ENCODE results near the gene KSR1.

KSR1 gene

DNA sequence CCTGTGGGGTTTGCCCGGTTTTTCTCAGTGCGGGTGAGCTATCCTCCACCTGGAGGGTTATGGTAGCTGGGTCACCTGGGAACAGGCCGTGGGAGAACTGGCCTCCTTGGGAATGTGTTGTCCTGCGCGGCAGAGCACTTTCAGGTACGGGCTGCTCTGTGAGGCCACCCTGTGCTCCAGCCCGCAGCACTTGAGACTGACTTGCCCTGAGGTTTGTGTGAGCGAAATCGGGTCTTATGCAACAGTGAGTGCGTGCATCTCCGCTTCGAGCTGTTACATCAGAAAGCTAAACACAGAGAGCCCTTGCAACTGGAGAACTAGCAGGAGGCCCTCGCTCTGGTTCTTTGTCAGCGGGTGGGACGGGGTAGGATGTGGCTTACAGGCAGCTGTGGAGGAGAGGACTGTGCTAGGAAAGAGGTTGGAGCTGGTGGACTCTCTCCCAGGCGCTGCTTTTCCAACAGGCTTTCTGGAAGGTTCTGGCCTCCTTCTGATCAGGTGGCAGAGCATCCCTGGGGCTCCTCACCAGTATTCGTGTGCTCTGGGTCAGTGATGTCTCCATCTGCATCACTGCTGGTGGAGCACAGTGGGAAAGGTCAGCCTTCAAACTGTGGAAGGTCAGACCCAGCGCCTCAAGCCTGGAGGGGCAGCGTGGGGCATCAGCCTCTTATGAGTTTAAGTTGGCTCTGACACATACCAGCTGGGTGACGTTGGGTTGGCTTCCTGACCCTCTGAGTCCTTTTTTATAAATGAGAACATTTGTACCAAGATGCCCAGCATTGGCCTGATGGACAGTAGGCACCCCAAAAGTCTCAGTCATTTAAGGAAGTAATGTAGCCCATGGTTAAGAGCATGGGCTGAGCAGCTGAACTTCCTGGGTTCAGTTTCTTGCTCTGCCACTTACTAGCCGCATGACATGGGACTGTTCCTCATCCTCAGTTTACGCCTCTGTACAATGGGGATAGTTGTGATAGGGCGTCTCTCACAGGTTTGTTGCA lies 76.3 kb downstream of the KSR1 start:
- no peak overlapping the region for H3K27ac ChIP-seq

DNA sequence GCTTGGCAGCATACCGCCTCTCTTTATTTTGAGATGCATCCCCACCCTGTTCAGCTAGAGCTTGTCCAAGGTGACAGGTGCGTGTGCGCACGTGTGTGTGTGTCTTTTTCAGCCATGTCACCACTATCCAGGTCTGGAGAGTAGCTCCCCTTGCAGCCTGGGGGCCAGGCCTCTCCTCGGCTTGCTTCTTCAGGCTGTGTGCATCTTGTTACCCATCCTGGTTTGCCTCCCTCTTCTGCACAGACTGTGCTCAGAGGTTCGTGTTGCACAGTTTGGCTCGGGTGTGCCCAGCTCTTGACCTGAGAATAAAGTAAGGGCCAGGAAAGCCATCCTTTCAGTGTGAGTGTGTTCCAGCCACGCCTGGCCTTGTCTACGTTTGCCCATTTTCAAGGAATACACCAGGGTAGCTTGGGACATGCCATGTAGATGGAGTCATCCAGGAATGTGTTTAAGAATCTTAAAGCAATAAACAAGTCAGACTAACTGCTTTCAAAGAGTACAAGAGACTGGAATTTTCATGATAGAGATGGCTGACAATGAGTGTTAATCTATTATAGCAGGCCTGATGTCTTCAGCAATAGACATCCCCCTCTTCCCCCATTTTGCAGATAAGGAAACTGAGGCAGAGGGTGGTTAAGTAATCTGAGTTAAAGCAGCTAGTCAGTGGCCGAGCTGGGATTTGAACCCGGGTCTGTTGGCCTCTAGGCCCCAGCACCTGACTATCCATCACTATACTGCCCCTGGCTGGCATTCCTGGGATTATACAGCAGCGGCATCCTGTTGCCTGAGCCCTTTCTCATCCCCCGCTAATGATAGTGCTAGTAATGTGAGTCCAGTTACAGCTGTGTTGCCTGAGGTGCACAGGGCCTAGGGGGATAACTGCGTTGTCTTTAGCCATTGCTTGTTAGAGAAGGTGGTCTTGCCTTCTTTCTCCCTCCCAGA lies 77.9 kb downstream of the KSR1 start:
- TF ChIP-seq ZFX (IDR thresholded peaks at IDR 0.05) = no peak
- TF ChIP-seq, protein P1, sequence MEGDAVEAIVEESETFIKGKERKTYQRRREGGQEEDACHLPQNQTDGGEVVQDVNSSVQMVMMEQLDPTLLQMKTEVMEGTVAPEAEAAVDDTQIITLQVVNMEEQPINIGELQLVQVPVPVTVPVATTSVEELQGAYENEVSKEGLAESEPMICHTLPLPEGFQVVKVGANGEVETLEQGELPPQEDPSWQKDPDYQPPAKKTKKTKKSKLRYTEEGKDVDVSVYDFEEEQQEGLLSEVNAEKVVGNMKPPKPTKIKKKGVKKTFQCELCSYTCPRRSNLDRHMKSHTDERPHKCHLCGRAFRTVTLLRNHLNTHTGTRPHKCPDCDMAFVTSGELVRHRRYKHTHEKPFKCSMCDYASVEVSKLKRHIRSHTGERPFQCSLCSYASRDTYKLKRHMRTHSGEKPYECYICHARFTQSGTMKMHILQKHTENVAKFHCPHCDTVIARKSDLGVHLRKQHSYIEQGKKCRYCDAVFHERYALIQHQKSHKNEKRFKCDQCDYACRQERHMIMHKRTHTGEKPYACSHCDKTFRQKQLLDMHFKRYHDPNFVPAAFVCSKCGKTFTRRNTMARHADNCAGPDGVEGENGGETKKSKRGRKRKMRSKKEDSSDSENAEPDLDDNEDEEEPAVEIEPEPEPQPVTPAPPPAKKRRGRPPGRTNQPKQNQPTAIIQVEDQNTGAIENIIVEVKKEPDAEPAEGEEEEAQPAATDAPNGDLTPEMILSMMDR (conservative IDR thresholded peaks at IDR 0.05) = no peak
- no peak overlapping the region for H3K27ac ChIP-seq

More for the DNA sequence above, 76.3 kb downstream of the KSR1 start:
- TF ChIP-seq ZFX (IDR thresholded peaks at IDR 0.05) = no peak
- TF ChIP-seq, protein P1 (conservative IDR thresholded peaks at IDR 0.05) = no peak

DNA sequence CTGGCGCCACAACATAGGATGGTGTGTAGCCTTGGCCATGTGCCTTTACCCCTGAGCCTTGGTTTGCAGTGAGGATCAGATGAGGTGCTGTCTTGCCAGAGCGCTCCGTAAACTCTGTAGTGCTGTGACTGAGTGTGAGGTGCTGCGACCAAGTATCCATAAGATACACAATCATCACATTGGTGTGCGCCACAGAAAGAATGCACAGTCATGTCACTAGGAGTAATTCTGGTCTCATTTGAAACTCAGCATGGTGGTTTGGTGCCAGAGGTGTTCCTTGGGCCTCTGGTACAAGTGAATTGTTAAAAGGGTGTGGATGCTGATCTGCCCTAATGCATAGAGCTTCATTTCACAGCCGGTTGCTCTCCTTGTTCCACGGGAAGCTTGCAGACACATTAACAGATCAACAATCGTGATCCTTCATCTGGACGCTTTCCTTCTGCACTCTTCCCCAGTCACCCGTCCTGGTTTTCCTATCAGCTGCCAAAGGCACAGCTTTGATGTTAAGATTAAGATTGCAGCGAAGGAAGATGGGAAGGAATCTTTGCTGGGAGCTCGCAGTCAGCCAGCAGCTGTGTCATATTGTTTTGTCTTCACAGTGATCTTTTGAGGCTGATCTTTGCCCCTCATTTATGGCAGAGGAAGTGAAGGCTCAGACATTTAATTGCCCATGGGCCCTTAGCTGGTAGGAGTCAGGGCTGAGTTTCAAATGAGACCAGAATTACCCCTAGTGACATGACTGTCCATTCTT lies 79.1 kb downstream of the KSR1 start:
- TF ChIP-seq, protein P1 (conservative IDR thresholded peaks at IDR 0.05) = no peak
- no peak for TF ChIP-seq ZFX (IDR thresholded peaks at IDR 0.05)
- H3K27ac ChIP-seq = no peak overlapping the region

DNA sequence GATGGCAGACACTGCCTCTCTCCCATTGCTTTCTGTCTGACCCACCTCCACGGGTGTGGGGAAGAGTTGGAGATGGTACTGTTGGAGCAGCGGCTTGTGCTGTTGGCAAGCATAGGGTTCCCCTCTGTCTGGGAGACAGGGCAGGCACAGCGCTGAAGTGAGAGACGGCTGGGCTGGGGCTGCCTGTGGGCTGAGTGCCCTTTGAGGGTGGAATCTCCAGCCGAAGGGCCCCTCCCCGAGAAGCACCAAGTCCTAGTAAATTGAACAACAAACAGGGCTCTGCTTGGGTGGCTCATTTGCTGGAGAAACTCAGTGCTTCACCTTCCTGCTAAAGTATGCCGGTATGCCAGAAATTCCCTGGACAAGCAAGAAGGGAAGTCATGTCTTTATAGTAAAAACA lies 79.7 kb downstream of the KSR1 start:
- H3K27ac ChIP-seq = no peak overlapping the region
- no peak for TF ChIP-seq ZFX (IDR thresholded peaks at IDR 0.05)
- TF ChIP-seq, protein P1 (conservative IDR thresholded peaks at IDR 0.05) = no peak

DNA sequence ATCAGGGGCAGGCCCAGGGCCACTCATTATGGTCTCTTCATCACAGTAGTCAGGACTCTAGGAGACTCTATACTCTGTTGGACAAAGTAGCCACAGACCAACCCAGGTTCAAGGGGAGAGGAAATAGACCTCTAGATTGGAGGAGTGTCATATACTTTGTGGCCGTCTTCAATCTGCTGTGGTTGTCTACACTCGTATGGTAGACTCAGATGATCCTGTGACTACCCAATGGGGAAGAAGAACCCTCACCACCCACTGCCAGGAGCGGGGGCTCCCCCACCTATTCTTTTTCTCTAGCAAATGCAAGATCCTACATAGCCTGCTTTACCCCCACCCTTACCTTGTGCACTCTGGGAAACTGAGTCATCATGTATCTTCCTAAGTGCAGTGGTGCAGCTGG lies 80.5 kb downstream of the KSR1 start:
- no peak for TF ChIP-seq ZFX (IDR thresholded peaks at IDR 0.05)
- H3K27ac ChIP-seq = no peak overlapping the region

DNA sequence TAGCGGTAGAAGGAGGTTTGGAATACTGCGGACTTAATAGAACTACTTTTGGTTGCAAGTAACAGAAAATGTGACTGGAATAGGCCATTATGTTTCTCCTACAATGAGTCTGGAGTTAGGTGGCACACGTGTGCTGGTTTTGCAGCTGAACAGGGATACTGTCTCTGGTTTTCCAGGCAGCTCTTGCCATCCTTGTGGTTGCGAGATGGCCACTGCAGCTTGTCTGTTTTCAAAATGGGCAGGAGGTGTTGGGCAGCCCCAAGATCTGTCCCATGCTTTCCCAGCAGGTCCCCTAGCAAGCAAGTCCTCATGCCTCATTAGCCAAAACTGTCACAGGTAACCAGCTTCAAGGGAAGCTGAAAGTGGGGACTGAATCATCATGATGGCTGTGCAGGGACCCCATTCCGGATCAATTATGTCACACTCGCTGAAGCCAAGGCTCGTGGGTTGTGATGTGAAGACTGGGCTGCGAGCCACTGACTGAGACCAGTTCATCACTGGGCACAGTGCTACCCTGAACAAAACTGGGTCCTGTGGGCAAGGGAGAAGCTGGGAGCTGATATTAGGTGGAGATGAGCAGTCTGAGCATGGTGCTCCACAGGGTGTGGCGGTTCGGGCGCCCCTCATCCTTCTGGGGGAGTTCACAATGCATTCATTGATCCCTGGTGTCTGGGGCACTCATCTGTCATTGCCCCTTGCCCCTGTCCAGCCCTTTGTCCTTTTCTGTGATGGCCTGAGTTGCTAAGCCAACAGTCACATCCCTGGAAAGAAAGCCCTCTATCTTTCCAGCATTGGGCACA lies 82.1 kb downstream of the KSR1 start:
- no peak overlapping the region for H3K27ac ChIP-seq

More for the DNA sequence above, 82.1 kb downstream of the KSR1 start:
- no peak for TF ChIP-seq ZFX (IDR thresholded peaks at IDR 0.05)
- TF ChIP-seq, protein P1 (conservative IDR thresholded peaks at IDR 0.05) = no peak
